GM12872 (cell line): ENCODE data around the gene MYO5B.

ENCODE experiments used
- TF ChIP-seq, protein P1 (sequence below): IDR thresholded peaks from 3 replicates; pipeline ENCODE4 v1.5.1; 2011; ENCODE audit warnings: low read depth, mild to moderate bottlenecking, low read length, moderate library complexity; ENCODE audit not compliant: insufficient read depth

The MYO5B gene

GRCh38 chr18:50203801-50204604, 9.1 kb upstream of the MYO5B start:
- TF ChIP-seq, protein P1, sequence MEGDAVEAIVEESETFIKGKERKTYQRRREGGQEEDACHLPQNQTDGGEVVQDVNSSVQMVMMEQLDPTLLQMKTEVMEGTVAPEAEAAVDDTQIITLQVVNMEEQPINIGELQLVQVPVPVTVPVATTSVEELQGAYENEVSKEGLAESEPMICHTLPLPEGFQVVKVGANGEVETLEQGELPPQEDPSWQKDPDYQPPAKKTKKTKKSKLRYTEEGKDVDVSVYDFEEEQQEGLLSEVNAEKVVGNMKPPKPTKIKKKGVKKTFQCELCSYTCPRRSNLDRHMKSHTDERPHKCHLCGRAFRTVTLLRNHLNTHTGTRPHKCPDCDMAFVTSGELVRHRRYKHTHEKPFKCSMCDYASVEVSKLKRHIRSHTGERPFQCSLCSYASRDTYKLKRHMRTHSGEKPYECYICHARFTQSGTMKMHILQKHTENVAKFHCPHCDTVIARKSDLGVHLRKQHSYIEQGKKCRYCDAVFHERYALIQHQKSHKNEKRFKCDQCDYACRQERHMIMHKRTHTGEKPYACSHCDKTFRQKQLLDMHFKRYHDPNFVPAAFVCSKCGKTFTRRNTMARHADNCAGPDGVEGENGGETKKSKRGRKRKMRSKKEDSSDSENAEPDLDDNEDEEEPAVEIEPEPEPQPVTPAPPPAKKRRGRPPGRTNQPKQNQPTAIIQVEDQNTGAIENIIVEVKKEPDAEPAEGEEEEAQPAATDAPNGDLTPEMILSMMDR: peak; percentile 63

- TF ChIP-seq, protein P1: no peak
Observed at GRCh38 chr18:50201476-50202018, 6.6 kb upstream of the MYO5B start.

GRCh38 chr18:50199921-50200320, 5.0 kb upstream of the MYO5B start:
- TF ChIP-seq, protein P1: no peak

- TF ChIP-seq, protein P1: no peak
Observed at GRCh38 chr18:50199346-50199855, 4.5 kb upstream of the MYO5B start.

DNA sequence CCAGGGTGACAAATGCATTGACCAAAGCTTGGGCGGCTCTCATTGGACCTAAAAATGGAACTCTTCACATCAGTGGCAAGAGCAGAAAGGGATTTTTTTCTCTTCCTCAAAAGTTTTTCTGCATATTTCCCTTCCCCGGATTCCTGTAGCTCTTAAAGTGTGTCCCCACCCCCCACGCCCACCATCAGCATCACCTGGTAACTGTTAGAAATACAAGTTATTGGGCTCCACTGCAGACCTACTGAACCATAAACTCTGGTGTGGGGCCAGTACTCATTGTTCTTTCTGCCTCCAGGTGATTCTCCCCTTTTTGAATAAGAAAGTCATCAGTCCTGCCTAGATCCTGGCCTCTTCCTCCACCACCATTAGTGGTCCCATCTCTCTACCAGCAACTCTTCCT, 1.3 kb upstream of the MYO5B start:
- TF ChIP-seq, protein P1: no peak

DNA sequence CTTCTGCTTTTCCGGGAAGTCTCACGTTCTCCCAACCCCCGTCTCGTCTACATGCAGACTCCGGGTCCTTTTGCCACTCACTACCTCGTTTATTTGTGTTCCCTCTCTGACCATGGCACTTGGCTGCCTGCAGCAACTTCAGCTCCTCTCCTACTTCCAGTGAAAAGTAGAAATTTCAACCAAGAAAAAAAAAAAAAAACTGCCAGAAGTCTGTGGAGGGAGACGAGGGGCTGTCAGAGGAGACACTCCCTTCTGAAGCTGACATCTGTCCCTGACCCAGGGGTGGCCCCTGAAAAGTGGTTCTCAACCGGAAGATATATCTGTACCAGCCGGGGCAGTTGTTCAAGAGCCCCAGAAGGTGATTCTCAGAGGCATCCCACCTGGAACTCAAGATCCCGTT, 742 bp upstream of the MYO5B start:
- TF ChIP-seq, protein P1: no peak

DNA sequence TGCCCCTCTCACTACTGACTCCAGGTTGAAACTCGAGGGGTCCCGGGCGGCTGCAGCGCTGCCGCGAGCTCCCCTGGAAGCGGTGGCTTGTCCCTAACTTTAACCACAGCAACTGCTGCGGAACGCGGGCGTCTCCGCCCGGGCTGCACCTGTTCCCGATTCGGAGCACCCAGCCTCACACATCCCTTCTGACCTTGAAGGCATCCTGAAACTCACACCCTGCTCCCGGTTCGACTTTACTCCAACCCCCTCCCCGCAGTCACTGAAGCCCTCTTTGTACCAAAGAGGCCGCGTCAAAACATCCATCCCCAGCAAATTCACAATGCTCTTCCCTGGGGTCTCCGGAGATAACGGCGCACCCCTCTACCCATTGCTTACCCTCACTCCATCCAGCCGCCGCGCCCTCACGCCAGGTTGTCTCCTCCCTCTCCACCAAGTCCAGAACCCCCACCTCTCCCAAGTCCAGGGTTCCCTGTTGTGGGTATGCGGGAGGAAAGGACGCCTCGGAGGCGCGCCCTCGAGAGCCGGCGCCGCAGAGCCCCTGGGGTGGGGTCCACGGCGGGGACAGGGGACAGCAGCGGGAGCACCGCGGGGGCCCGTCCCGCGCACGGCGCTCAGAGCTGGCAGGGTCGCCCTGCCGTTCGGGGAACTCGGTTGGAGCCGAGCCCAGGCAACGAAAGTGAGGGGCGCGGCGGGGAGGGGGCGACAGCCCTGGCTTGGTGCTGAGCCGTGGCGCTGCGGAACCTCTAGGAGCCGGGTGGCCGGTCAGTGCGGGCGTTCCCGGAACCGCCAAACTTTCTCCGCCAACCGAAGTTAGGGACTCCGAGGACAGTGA, 934 bp downstream of the MYO5B start:
- TF ChIP-seq, protein P1: no peak
